Measurements from ENCODE around the gene CCNJL.

The CCNJL gene

DNA sequence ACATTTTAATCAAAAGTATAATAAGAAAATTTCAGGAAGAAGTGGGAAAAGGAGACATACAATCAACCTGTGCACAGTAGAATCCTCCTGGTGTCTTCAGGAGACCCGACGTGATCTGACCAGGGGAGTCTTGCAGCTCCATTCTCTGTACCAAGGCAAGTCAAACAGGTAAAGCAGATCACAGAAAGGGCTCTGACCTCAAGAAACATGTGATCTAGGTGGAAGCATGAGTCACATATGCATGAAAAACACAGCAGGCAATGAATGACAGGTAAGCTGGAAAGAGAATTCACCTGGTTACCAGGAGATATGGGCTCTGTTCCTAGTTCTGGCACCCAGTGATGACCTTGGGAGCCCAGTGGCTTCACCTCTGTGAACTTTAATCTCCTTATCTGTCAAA, 102.4 kb downstream of the CCNJL start:
- H3K27ac ChIP-seq (ENCODE audit: low read depth, low read length), result no peak overlapping the region
- no peaks in the 10 kb centered on the region for H3K36me3 ChIP-seq (ENCODE audit: insufficient read depth, low read length)
- H3K9me3 ChIP-seq (ENCODE audit: low read length), result no peaks in the 10 kb centered on the region
- H3K4me1 ChIP-seq (ENCODE audit: insufficient read depth, low read length), result no peaks in the 10 kb centered on the region
- no peak overlapping the region for H3K4me3 ChIP-seq (ENCODE audit: low read depth in 1 of 2, low read length in 2 of 2)
- no peak overlapping the region for H3K9ac ChIP-seq (ENCODE audit: low read length)
- H3K27me3 ChIP-seq (ENCODE audit: control insufficient read depth in 1 of 2, insufficient read depth in 2 of 2, low read length in 2 of 2), result no peaks in the 10 kb centered on the region

DNA sequence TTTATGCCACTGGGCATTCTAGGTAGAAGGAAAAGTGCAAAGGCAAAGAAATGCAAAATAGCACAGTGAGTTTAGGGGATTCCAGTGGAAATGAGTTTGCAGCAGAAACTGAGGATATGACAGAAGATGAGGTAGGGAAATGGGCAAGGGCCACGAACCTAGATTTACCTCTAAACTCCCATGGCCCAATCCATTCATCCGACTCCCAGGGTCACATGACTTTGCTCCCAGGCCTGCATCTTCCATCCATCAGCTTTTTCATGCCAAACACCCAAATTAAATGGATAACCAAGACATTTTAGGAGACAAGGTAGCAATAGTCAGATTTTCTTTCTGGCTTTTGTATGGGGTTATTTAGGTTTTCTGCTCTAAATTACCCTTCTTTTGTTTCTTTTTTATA, 105.3 kb downstream of the CCNJL start:
- Histone ChIP-seq H3K9ac (ENCODE audit: low read length) (no peak overlapping the region), H3K4me3 (ENCODE audit: low read depth in 1 of 2, low read length in 2 of 2) (no peak overlapping the region), H3K36me3 (ENCODE audit: insufficient read depth, low read length) (no peaks in the 10 kb centered on the region), H3K4me1 (ENCODE audit: insufficient read depth, low read length) (no peaks in the 10 kb centered on the region), H3K9me3 (ENCODE audit: low read length) (no peaks in the 10 kb centered on the region), H3K27ac (ENCODE audit: low read depth, low read length) (no peak overlapping the region), H3K27me3 (ENCODE audit: control insufficient read depth in 1 of 2, insufficient read depth in 2 of 2, low read length in 2 of 2) (no peaks in the 10 kb centered on the region)

Measured in muscle layer of colon (tissue), 2 donors.